Cortex of kidney (tissue), 1 donor: ENCODE results near the gene SNX32.

Experiments
- DNase-seq: peaks from one replicate; lab custom pipeline; 2025; lab: John Stamatoyannopoulos, UW

SNX32 gene

GRCh38 chr11:65797711-65798110 lies 36.1 kb upstream of the SNX32 start:
- no peak for DNase-seq

- DNase-seq, result no peak
These were observed 34.9 kb upstream of the SNX32 start for GRCh38 chr11:65798882-65799281.

GRCh38 chr11:65801153-65801987 lies 32.4 kb upstream of the SNX32 start:
- no peak for DNase-seq

GRCh38 chr11:65802841-65803240 lies 30.9 kb upstream of the SNX32 start:
- no peak for DNase-seq

- no peak for DNase-seq
These were observed 29.8 kb upstream of the SNX32 start for GRCh38 chr11:65803797-65804492.

GRCh38 chr11:65806979-65807378 lies 26.8 kb upstream of the SNX32 start:
- no peak for DNase-seq

- DNase-seq, result no peak
These were observed 24.9 kb upstream of the SNX32 start for GRCh38 chr11:65808744-65809341.

GRCh38 chr11:65809496-65809895 lies 24.3 kb upstream of the SNX32 start:
- no peak for DNase-seq

GRCh38 chr11:65810046-65810868 lies 23.5 kb upstream of the SNX32 start:
- no peak for DNase-seq

GRCh38 chr11:65811764-65812475 lies 21.8 kb upstream of the SNX32 start:
- DNase-seq, result no peak

GRCh38 chr11:65814131-65814985 lies 19.4 kb upstream of the SNX32 start:
- no peak for DNase-seq

- DNase-seq, result no peak
These were observed 18.7 kb upstream of the SNX32 start for GRCh38 chr11:65814986-65815565.

- DNase-seq, result no peak
These were observed 17.1 kb upstream of the SNX32 start for GRCh38 chr11:65816696-65817095.

GRCh38 chr11:65817312-65817834 lies 16.4 kb upstream of the SNX32 start:
- no peak for DNase-seq

- DNase-seq, result no peak
These were observed 15.7 kb upstream of the SNX32 start for GRCh38 chr11:65817835-65818680.

- DNase-seq, result no peak
These were observed 12.7 kb upstream of the SNX32 start for GRCh38 chr11:65821107-65821506.

GRCh38 chr11:65822776-65823528 lies 10.8 kb upstream of the SNX32 start:
- DNase-seq, result no peak
